Measurements from ENCODE around the gene SIAH3. TPM values are rescaled to one million over a fixed set of nuclear protein-coding genes. Genes with fewer than 3 reads are reported as not detected.

SIAH3 gene
- total RNA-seq, 1 experiment from 2014 or later = not detected

DNA sequence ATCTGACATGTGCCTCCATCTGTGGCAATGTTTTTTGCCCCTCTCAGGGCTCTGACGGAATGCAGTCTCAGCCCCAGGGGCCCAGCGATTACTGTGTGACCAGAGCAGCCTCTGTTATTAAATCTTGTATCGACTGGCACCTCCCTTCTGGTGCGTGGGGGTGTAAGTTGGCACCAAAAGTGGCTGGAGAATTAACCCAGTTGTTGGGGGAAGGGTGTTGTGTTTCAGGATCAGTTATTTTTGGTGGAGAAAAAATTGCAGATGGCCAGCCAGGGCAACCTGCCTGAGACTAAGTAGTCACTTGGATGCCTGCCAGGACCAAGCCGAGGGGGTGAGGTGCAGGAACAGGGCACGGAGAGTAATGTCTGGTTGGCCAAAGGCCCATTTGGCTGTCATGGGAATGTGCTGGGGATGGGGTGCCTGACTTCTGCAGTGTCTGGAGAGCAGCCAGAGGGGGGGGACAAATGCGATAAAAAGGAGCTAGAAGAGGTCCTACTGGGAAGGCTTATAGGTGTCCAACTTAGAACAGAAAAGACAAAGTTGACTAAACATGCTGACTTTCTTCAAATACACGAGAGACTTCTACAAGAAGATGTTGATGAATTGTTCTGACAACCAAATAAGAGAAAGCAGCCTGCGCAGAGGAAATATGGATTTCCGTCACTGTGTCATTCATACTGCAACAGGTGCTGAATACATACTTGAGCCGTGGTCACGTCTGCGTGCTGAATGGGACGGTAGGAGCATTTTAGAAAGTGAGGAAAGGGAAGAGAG is 69.8 kb downstream of the SIAH3 start:
- no peak overlapping the region for H2BK120ac ChIP-seq (ENCODE audit: low read depth, low read length, poor library complexity, severe bottlenecking)
- Mint-ChIP-seq H3K4me3 (no peak overlapping the region), H3K4me1 (peaks cover 14 to 21% of the 10 kb centered on the region in 2 experiments), H3K36me3 (ENCODE audit: insufficient read depth in 1 of 3, low read depth in 3 of 3) (peaks cover 0 to 2% (median 0%) of the 10 kb centered on the region in 3 experiments; a peak in 2 of 7 replicates), H3K9me3 (no peaks in the 10 kb centered on the region), H3K27me3 (ENCODE audit: low read depth) (no peaks in the 10 kb centered on the region; the same call in none of the 2 replicates), H3K27ac (no peak overlapping the region)
- H3K9me3 ChIP-seq (ENCODE audit: control insufficient read depth, low read depth, low read length) = no peaks in the 10 kb centered on the region
- no peak overlapping the region for H3T11ph ChIP-seq (ENCODE audit: low read length)
- H3K56ac ChIP-seq (ENCODE audit: insufficient read length, low read depth, low read length) = no peak overlapping the region
- H3K9ac ChIP-seq (ENCODE audit: extremely low read depth, insufficient read length, low read length) = no peak overlapping the region
- H3K27ac ChIP-seq (ENCODE audit: insufficient read length, low read depth, low read length) = no peak overlapping the region
- H3K4me1 ChIP-seq (ENCODE audit: insufficient read depth, low read length) = no peaks in the 10 kb centered on the region
- DNase-seq = no peak
- H4K20me1 ChIP-seq (ENCODE audit: control insufficient read depth, insufficient read depth, insufficient read length) = no peaks in the 10 kb centered on the region
- no peaks in the 10 kb centered on the region for H3K27me3 ChIP-seq (ENCODE audit: insufficient read depth, low read length)
- H3K79me1 ChIP-seq (ENCODE audit: insufficient read depth, low read depth, low read length, poor library complexity, severe bottlenecking) = no peaks in the 10 kb centered on the region
- H3K14ac ChIP-seq (ENCODE audit: insufficient read depth, low read length) = no peak overlapping the region
- no peak overlapping the region for H3K18ac ChIP-seq (ENCODE audit: insufficient read length, low read depth, low read length)
- TF ChIP-seq, protein P1, sequence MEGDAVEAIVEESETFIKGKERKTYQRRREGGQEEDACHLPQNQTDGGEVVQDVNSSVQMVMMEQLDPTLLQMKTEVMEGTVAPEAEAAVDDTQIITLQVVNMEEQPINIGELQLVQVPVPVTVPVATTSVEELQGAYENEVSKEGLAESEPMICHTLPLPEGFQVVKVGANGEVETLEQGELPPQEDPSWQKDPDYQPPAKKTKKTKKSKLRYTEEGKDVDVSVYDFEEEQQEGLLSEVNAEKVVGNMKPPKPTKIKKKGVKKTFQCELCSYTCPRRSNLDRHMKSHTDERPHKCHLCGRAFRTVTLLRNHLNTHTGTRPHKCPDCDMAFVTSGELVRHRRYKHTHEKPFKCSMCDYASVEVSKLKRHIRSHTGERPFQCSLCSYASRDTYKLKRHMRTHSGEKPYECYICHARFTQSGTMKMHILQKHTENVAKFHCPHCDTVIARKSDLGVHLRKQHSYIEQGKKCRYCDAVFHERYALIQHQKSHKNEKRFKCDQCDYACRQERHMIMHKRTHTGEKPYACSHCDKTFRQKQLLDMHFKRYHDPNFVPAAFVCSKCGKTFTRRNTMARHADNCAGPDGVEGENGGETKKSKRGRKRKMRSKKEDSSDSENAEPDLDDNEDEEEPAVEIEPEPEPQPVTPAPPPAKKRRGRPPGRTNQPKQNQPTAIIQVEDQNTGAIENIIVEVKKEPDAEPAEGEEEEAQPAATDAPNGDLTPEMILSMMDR (conservative IDR thresholded peaks at IDR 0.05) = no peak
- no peak overlapping the region for H2AFZ ChIP-seq (ENCODE audit: low read length)
- H4K5ac ChIP-seq (ENCODE audit: insufficient read length, low read depth, low read length) = no peak overlapping the region
- H3K23me2 ChIP-seq (ENCODE audit: insufficient read length, low read depth, low read length, poor library complexity, severe bottlenecking) = no peaks in the 10 kb centered on the region
- no peaks in the 10 kb centered on the region for H3K79me2 ChIP-seq (ENCODE audit: insufficient read depth, low read length)
- H2BK15ac ChIP-seq (ENCODE audit: low read depth, low read length) = no peak overlapping the region
- no peak overlapping the region for H3K4ac ChIP-seq (ENCODE audit: low read depth, low read length)
- no peak overlapping the region for H2BK5ac ChIP-seq (ENCODE audit: insufficient read length, low read length)
- no peak overlapping the region for H2BK20ac ChIP-seq (ENCODE audit: low read depth, low read length, poor library complexity, severe bottlenecking)
- no peak overlapping the region for H2AK5ac ChIP-seq (ENCODE audit: insufficient read length, low read length)
- H3K4me2 ChIP-seq (ENCODE audit: insufficient read depth, insufficient read length, low read length) = no peak overlapping the region
- no peak overlapping the region for H4K91ac ChIP-seq (ENCODE audit: insufficient read length, low read depth, low read length)
- WGBS (ENCODE audit: extremely low coverage, insufficient read length, low lambda C conversion rate) = no CpG with 5 or more reads among the region's 14 CpGs
- H2BK12ac ChIP-seq (ENCODE audit: insufficient read length, low read depth, low read length) = no peak overlapping the region
- H3K23ac ChIP-seq (ENCODE audit: insufficient read length, low read depth, low read length) = no peak overlapping the region
- no peak overlapping the region for H4K8ac ChIP-seq (replicated peaks; ENCODE audit: insufficient read length, low read depth, low read length)
